Mesendoderm (in vitro differentiated cells): ENCODE data around the gene NNAT.
A peak's percentile ranks its signal among the peaks of the same experiment; 100 is the strongest.

Experiments
- DNase-seq: peaks from one replicate; pipeline ENCODE4 v3.0.0; 2013
- H2AK5ac ChIP-seq: 2 replicates; pipeline ENCODE4 v1.6.1; 2013; ENCODE audit warnings: low read length, inconsistent platforms
- H2BK120ac ChIP-seq: 2 replicates; pipeline ENCODE4 v1.6.1; 2013; ENCODE audit warnings: low read depth, mild to moderate bottlenecking, low read length, moderate library complexity, mixed read lengths
- H2BK15ac ChIP-seq: replicated peaks from 2 replicates; pipeline ENCODE4 v1.6.1; 2013; ENCODE audit warnings: low read depth, mild to moderate bottlenecking, moderate library complexity
- H2BK5ac ChIP-seq: 2 replicates; pipeline ENCODE4 v1.6.1; 2013; ENCODE audit warnings: low read length, inconsistent platforms
- H3K18ac ChIP-seq: 2 replicates; pipeline ENCODE4 v1.6.1; 2013; ENCODE audit warnings: mild to moderate bottlenecking, low read length, mixed read lengths
- H3K23ac ChIP-seq: one replicate; pipeline ENCODE4 v1.6.1; 2013; ENCODE audit warnings: low read length
- H3K27ac ChIP-seq: 2 replicates; pipeline ENCODE4 v1.5.1; 2013; ENCODE audit warnings: low read depth, mild to moderate bottlenecking, inconsistent platforms, low read length, moderate library complexity
- H3K27me3 ChIP-seq: 2 replicates; pipeline ENCODE4 v1.6.1; 2013; ENCODE audit warnings: low read length, control low read depth, mild to moderate bottlenecking, inconsistent platforms; ENCODE audit not compliant: insufficient read depth, poor library complexity
- H3K36me3 ChIP-seq: 2 replicates; pipeline ENCODE4 v1.6.1; 2013; ENCODE audit warnings: low read length, inconsistent platforms; ENCODE audit not compliant: control insufficient read depth, insufficient read depth
- H3K4ac ChIP-seq: one replicate; pipeline ENCODE4 v1.6.1; 2013; ENCODE audit warnings: low read depth, mild to moderate bottlenecking, low read length, moderate library complexity
- H3K4me1 ChIP-seq: 2 replicates; pipeline ENCODE4 v1.6.1; 2013; ENCODE audit warnings: low read depth, low read length, inconsistent platforms; ENCODE audit not compliant: control insufficient read depth
- H3K4me2 ChIP-seq: 2 replicates; pipeline ENCODE4 v1.6.1; 2013; ENCODE audit warnings: low read length
- H3K4me3 ChIP-seq: 2 replicates; pipeline ENCODE4 v1.5.1; 2013; ENCODE audit warnings: mild to moderate bottlenecking, low read length
- H3K56ac ChIP-seq: one replicate; pipeline ENCODE4 v1.6.1; 2013; ENCODE audit warnings: low read length
- H3K79me1 ChIP-seq: 2 replicates; pipeline ENCODE4 v1.6.1; 2013; ENCODE audit warnings: low read length, inconsistent platforms
- H3K79me2 ChIP-seq: 2 replicates; pipeline ENCODE4 v1.6.1; 2013; ENCODE audit warnings: mild to moderate bottlenecking, low read length; ENCODE audit not compliant: control insufficient read depth, insufficient read depth
- H3K9ac ChIP-seq: 2 replicates; pipeline ENCODE4 v1.6.1; 2013; ENCODE audit warnings: low read length, inconsistent platforms
- H4K5ac ChIP-seq: one replicate; pipeline ENCODE4 v1.6.1; 2013; ENCODE audit warnings: low read length
- H4K8ac ChIP-seq: one replicate; pipeline ENCODE4 v1.6.1; 2013; ENCODE audit warnings: low read depth, mild to moderate bottlenecking, control low read depth, low read length, moderate library complexity
- WGBS: extraction: QIAGEN DNeasy Blood & Tissue Kit; methylation state at CpG from one replicate; pipeline ENCODE4 v1.1.7; 2013; ENCODE audit warnings: low lambda C conversion rate, missing lambda C conversion rate; ENCODE audit not compliant: insufficient coverage; ENCODE audit errors: extremely low coverage; 5-methylcytosine and 5-hydroxymethylcytosine counted together

NNAT gene

DNA sequence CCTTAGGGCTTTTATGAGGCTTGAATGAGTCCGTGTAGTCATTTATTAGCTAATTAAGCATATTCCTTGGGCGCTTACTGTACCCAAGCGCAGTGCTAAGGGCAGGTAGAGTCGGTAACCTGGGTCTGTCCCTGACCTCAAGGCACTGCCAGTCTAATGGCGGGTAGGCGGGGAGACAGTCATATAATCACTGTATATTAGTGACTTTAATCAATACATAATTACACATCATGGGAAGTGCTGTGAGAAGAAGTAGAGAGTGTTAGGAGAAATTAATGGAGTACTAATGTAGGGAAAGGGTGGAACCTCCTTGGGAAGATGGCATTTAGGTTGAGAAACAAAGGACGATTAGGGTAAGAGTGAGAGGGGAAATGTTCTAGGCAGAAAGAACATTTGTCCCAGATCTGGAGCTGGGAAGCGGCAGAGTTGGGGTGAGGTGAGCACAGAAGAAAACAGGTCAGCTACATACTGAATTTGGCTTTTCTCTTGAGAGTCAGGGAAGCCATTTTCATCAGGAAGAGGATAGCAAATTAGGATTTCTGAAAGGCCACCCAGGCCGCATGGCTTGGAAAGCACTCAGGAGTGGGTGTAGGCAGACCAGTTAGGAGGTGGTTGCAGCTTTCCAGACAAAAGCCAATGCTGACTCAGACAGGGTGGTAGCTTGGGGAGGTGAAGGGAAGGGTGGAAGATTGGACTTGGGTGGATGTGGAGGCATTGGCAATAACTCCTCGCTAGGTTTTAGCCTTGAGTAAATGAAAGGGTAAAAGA is 7.6 kb downstream of the NNAT start:
- H3K27ac ChIP-seq: no peak overlapping the region

DNA sequence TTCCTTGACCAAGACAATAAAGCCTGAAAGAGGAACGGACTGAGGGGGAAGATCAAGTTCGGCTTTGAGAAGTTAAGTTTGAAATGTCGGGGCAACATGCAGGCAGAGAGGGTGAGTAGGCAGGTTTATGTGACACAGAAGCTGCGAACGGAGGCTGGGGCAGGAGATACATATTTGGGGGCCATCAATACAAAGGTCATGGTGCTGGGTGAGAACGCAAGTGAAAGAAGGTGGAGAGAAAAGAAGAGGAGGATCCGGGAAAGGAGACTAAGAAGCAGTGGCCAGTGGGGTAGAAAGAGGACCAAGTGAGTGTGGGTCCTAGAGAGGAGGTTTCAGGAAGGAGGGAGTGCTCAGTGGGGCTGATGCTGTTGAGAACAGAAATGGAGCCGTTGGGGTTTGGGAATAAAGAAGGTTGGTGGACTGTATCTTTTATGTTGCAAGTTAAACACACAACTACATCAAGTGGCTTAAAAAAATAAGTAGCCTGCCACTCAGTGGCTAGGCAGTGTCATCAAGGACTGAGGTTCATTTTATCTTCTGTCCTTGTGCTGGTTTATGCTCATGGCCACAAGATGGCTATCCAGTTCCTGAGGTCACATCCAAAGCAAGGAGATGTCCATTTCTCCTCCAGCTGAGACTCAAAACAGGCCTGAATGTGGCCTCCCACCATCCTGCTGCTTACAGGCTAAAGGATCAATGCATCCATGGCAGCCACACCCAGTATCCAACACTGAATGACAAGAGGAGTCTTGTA is 8.3 kb downstream of the NNAT start:
- no peaks in the 10 kb centered on the region for H3K27me3 ChIP-seq

More for the DNA sequence above, 7.6 kb downstream of the NNAT start:
- no peak overlapping the region for H3K23ac ChIP-seq
- H3K79me2 ChIP-seq: peaks cover 35% of the 10 kb centered on the region
- peak overlapping the region; percentile 52 for H3K4me2 ChIP-seq
- no peak overlapping the region for H2BK15ac ChIP-seq
- peak overlapping the region; percentile 92 for H3K4ac ChIP-seq
- peak overlapping the region; percentile 0 for H4K8ac ChIP-seq
- no peak for DNase-seq
- H2AK5ac ChIP-seq: no peak overlapping the region
- H3K4me1 ChIP-seq: peaks cover 8% of the 10 kb centered on the region
- peak overlapping the region; percentile 81 for H3K4me3 ChIP-seq
- peak overlapping the region; percentile 93 for H3K9ac ChIP-seq
- H3K56ac ChIP-seq: peak overlapping the region; percentile 94
- peak overlapping the region; percentile 26 for H4K5ac ChIP-seq
- H3K18ac ChIP-seq: peak overlapping the region; percentile 15
- no peak overlapping the region for H2BK120ac ChIP-seq
- WGBS: no CpG with 5 or more reads among the region's 10 CpGs
- peaks cover 21% of the 10 kb centered on the region for H3K79me1 ChIP-seq
- H3K27me3 ChIP-seq: no peaks in the 10 kb centered on the region
- peak overlapping the region; percentile 58 for H2BK5ac ChIP-seq
- no peaks in the 10 kb centered on the region for H3K36me3 ChIP-seq

DNA sequence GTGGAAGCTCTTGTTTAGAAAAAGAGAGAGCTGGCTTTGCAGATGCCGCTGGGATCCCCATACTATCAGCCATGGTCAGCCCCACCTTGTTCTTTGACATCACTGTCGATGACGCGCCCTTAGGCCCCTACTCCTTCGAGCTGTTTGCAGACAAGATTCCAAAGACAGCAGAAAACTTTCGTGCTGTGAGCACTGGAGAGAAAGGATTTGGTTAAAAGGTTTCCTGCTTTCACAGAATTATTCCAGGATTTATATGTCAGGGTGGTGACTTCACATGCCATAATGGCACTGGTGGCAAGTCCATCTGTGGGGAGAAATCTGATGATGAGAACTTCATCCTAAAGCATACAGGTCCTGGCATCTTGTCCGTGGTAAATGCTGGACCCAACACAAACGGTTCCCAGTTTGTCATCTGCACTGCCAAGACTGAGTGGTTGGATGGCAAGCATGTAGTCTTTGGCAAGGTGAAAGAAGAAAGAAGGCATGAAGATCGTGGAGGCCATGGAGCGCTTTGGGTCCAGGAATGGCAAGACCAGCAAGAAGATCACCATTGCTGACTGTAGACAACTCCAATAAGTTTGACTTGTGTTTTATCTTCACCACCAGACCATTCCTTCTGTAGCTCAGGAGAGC is 9.0 kb downstream of the NNAT start:
- H3K56ac ChIP-seq: no peak overlapping the region
- no peak overlapping the region for H2BK15ac ChIP-seq
- no peak overlapping the region for H3K4me3 ChIP-seq
- H3K4me1 ChIP-seq: peaks cover 8% of the 10 kb centered on the region
- H3K79me1 ChIP-seq: peaks cover 12% of the 10 kb centered on the region
- H3K79me2 ChIP-seq: peaks cover 20% of the 10 kb centered on the region
- no peak overlapping the region for H2BK120ac ChIP-seq
- no peak overlapping the region for H3K18ac ChIP-seq
- no peak overlapping the region for H3K4ac ChIP-seq
- no peak overlapping the region for H4K8ac ChIP-seq
- WGBS: no CpG with 5 or more reads among the region's 10 CpGs
- H3K23ac ChIP-seq: no peak overlapping the region
- H3K4me2 ChIP-seq: no peak overlapping the region
- no peaks in the 10 kb centered on the region for H3K36me3 ChIP-seq
- H3K9ac ChIP-seq: no peak overlapping the region
- no peak overlapping the region for H3K27ac ChIP-seq
- H3K27me3 ChIP-seq: no peaks in the 10 kb centered on the region
- H4K5ac ChIP-seq: no peak overlapping the region
- no peak overlapping the region for H2BK5ac ChIP-seq
- DNase-seq: no peak
- no peak overlapping the region for H2AK5ac ChIP-seq

More for the DNA sequence above, 8.3 kb downstream of the NNAT start:
- no peak overlapping the region for H3K4ac ChIP-seq
- no peak overlapping the region for H2BK5ac ChIP-seq
- no peak overlapping the region for H3K23ac ChIP-seq
- no peak overlapping the region for H3K27ac ChIP-seq
- H4K8ac ChIP-seq: no peak overlapping the region
- no peak overlapping the region for H2AK5ac ChIP-seq
- H3K36me3 ChIP-seq: no peaks in the 10 kb centered on the region
- peaks cover 8% of the 10 kb centered on the region for H3K4me1 ChIP-seq
- H2BK15ac ChIP-seq: no peak overlapping the region
- no peak overlapping the region for H2BK120ac ChIP-seq
- no peak overlapping the region for H3K18ac ChIP-seq
- H3K79me1 ChIP-seq: peaks cover 15% of the 10 kb centered on the region
- H3K79me2 ChIP-seq: peaks cover 27% of the 10 kb centered on the region
- no peak for DNase-seq
- H4K5ac ChIP-seq: no peak overlapping the region
- H3K4me3 ChIP-seq: no peak overlapping the region
- H3K9ac ChIP-seq: peak overlapping the region; percentile 6
- peak overlapping the region; percentile 94 for H3K56ac ChIP-seq
- WGBS: no CpG with 5 or more reads among the region's 8 CpGs
- no peak overlapping the region for H3K4me2 ChIP-seq

DNA sequence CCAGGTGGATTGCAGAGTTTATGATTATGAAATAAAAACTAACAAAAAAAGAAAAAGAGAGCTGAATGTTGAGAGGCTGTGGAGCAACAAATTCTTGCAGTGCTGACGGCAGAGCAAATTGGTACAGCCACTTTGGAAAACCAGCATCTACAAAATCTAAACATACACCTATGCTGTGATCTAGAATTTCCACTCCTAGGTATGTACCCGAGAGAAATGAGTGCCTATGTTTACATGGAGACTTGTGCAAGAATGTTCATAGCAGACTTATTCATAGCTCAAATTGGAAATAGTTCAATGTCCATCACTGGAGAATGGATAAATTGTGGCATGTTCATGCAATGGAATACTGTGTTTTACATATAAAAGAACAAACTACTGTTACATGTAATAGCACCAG is 9.6 kb downstream of the NNAT start:
- Histone ChIP-seq H3K79me1 (peaks cover 7% of the 10 kb centered on the region), H2BK15ac (no peak overlapping the region), H3K79me2 (peaks cover 14% of the 10 kb centered on the region), H3K27ac (no peak overlapping the region), H3K4ac (no peak overlapping the region), H3K23ac (no peak overlapping the region), H2AK5ac (no peak overlapping the region), H3K4me1 (peaks cover 3% of the 10 kb centered on the region), H3K9ac (no peak overlapping the region), H3K56ac (no peak overlapping the region), H3K4me2 (no peak overlapping the region), H3K27me3 (no peaks in the 10 kb centered on the region), H4K5ac (no peak overlapping the region), H4K8ac (no peak overlapping the region), H3K4me3 (no peak overlapping the region), H2BK120ac (no peak overlapping the region), H3K36me3 (no peaks in the 10 kb centered on the region), H3K18ac (no peak overlapping the region), H2BK5ac (no peak overlapping the region)
- DNase-seq: no peak
- WGBS: no CpG with 5 or more reads among the region's 2 CpGs

DNA sequence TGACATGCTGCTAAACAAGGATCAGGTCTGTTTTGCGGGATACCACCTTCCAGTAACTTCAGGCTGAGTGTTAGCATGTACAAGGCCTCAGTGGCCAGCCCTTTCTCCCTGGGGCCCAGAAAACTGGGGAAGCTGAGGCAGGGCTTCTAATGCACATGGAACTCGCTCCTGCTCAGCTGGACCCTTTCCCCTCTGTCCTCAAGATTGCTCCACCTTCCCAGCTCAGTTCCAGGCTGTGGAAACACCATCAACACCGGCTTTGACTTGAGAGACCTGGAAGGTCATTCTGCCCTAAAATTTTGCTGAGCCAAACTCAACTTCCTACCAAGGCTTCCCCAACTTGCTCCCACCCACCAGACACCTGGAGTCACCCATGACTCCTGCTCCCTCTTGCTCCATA is 10.8 kb downstream of the NNAT start:
- no peak overlapping the region for H2BK5ac ChIP-seq
- no peak overlapping the region for H3K4me3 ChIP-seq
- H3K23ac ChIP-seq: no peak overlapping the region
- no peaks in the 10 kb centered on the region for H3K27me3 ChIP-seq
- H3K36me3 ChIP-seq: no peaks in the 10 kb centered on the region
- no peak overlapping the region for H3K4me2 ChIP-seq
- H3K79me1 ChIP-seq: peaks cover 2% of the 10 kb centered on the region
- no peak overlapping the region for H3K9ac ChIP-seq
- no peak for DNase-seq
- no peaks in the 10 kb centered on the region for H3K4me1 ChIP-seq
- no CpG with 5 or more reads among the region's 3 CpGs for WGBS
- H2BK15ac ChIP-seq: no peak overlapping the region
- H3K56ac ChIP-seq: no peak overlapping the region
- no peak overlapping the region for H4K8ac ChIP-seq
- H3K4ac ChIP-seq: no peak overlapping the region
- H3K27ac ChIP-seq: no peak overlapping the region
- H2AK5ac ChIP-seq: no peak overlapping the region
- no peak overlapping the region for H3K18ac ChIP-seq
- H4K5ac ChIP-seq: no peak overlapping the region
- H2BK120ac ChIP-seq: no peak overlapping the region
- peaks cover 7% of the 10 kb centered on the region for H3K79me2 ChIP-seq
